Testis (tissue), 2 donors: ENCODE data around the gene AKNA.

Source experiments
- POLR2A ChIP-seq: fragments of 450-650 bp; IDR thresholded peaks from one replicate; pipeline ENCODE4 v1.6.1; 2017; ENCODE audit warnings: antibody characterized with exemption, mild to moderate bottlenecking, moderate library complexity
- TF ChIP-seq, protein P1 (sequence below), 3 experiments: fragments of 450-650 bp in 2 of 3; fragments of 200-600 bp in 1 of 3; sonication (generic) in 1 of 3; IDR thresholded peaks; one replicate each; pipeline ENCODE4 v1.5.1; 2016 to 2019; ENCODE audit warnings: antibody characterized with exemption in 3 of 3, mild to moderate bottlenecking in 2 of 3, moderate library complexity in 1 of 3

DNA sequence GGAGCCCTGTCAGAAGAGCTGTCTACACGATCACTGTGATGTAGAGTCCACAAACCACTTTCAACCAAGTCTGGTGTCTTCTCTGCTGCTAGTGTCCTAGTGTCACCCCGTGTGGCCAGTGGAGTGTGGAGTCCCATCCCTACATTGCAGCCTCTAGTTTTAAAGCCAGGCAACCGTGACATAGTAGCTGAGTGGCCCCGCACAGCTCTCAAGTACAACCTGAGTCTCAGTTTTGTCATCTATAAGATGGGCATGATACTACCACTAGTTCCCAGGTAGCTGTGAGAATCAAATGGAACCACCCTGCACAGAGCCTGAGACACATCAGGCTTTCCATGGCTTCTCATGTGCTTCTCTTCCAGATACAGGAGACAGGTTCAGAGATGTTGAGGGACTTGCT is 43.2 kb upstream of the AKNA start:
- TF ChIP-seq, protein P1, sequence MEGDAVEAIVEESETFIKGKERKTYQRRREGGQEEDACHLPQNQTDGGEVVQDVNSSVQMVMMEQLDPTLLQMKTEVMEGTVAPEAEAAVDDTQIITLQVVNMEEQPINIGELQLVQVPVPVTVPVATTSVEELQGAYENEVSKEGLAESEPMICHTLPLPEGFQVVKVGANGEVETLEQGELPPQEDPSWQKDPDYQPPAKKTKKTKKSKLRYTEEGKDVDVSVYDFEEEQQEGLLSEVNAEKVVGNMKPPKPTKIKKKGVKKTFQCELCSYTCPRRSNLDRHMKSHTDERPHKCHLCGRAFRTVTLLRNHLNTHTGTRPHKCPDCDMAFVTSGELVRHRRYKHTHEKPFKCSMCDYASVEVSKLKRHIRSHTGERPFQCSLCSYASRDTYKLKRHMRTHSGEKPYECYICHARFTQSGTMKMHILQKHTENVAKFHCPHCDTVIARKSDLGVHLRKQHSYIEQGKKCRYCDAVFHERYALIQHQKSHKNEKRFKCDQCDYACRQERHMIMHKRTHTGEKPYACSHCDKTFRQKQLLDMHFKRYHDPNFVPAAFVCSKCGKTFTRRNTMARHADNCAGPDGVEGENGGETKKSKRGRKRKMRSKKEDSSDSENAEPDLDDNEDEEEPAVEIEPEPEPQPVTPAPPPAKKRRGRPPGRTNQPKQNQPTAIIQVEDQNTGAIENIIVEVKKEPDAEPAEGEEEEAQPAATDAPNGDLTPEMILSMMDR (IDR thresholded peaks at IDR 0.05): no peak
- TF ChIP-seq POLR2A: no peak
